Caco-2 (cell line): ENCODE data around the gene CRMP1. TPM values are rescaled to one million over a fixed set of nuclear protein-coding genes. Genes with fewer than 3 reads are reported as not detected.

Experiments
- BruUV-seq: library from RNA; stranded (reverse); fragments of 400-500 nt; replicated peaks from 2 replicates; lab custom pipeline; 2021; lab: Mats Ljungman, UMichigan
- CTCF ChIA-PET: fragments of 300-600 bp; sonication (Branson Sonifier 250); formaldehyde crosslinking; loops from one replicate; lab custom pipeline; 2022; ENCODE audit warnings: antibody characterized with exemption; lab: Charles Lee
- POLR2A ChIA-PET: fragments of 300-600 bp; sonication (Branson Sonifier 250); formaldehyde crosslinking; loops from one replicate; lab custom pipeline; 2022; ENCODE audit warnings: antibody characterized with exemption; lab: Charles Lee
- DNase-seq, 2 experiments: peaks; one replicate each; pipeline versions ENCODE4 v3.0.0 to v3.0.0-alpha.2; 2020 to 2022
- H3K27me3 ChIP-seq: replicated peaks from 2 replicates; pipeline ENCODE4 v1.6.0; 2011; ENCODE audit warnings: low read length; ENCODE audit not compliant: control insufficient read depth, insufficient read depth
- H3K36me3 ChIP-seq: 2 replicates; pipeline ENCODE4 v1.5.1; 2011; ENCODE audit warnings: low read length; ENCODE audit not compliant: control insufficient read depth, insufficient read depth
- H3K4me1 ChIP-seq: fragments of 250-450 bp; sonication (Bioruptor Pico); 2 replicates; pipeline ENCODE4 v1.5.1; 2020; ENCODE audit warnings: mild to moderate bottlenecking
- H3K4me3 ChIP-seq: 2 replicates; pipeline ENCODE4 v1.5.1; 2011; ENCODE audit warnings: low read depth, mild to moderate bottlenecking, control low read depth, low read length
- H3K9me3 ChIP-seq: fragments of 250-450 bp; sonication (Bioruptor Pico); 2 replicates; pipeline ENCODE4 v1.5.1; 2020; ENCODE audit warnings: mild to moderate bottlenecking, moderate library complexity
- H3K27ac Mint-ChIP-seq: one replicate; pipeline ENCODE4 v1.8.0; 2022; ENCODE audit warnings: mixed read lengths; ENCODE audit not compliant: unreplicated experiment
- H3K27me3 Mint-ChIP-seq: one replicate; pipeline ENCODE4 v1.8.0; 2022; ENCODE audit warnings: mixed read lengths; ENCODE audit not compliant: insufficient read depth, unreplicated experiment
- H3K36me3 Mint-ChIP-seq: one replicate; pipeline ENCODE4 v1.8.0; 2022; ENCODE audit warnings: mild to moderate bottlenecking, mixed read lengths; ENCODE audit not compliant: insufficient read depth, unreplicated experiment
- H3K4me1 Mint-ChIP-seq: one replicate; pipeline ENCODE4 v1.8.0; 2022; ENCODE audit warnings: low read depth, mixed read lengths; ENCODE audit not compliant: unreplicated experiment
- H3K4me3 Mint-ChIP-seq: one replicate; pipeline ENCODE4 v1.8.0; 2022; ENCODE audit warnings: mild to moderate bottlenecking, moderate library complexity, mixed read lengths; ENCODE audit not compliant: unreplicated experiment
- H3K9me3 Mint-ChIP-seq: one replicate; pipeline ENCODE4 v1.8.0; 2022; ENCODE audit warnings: mixed read lengths; ENCODE audit not compliant: unreplicated experiment
- intact Hi-C: fragments of 100-400 bp; cut with micrococcal nuclease; formaldehyde crosslinking; loops from one replicate; pipeline ENCODE4 v1.10.0; 2022; ENCODE audit not compliant: unreplicated experiment
- total RNA-seq: library from RNA; stranded (reverse); gene quantifications from 2 replicates; pipeline ENCODE4 v1.2.3, GENCODE V29; 2022
- TF ChIP-seq, protein P1 (sequence below), 2 experiments: fragments of 200-600 bp in 1 of 2; IDR thresholded peaks; 1 replicate in 1 of 2; 2 replicates in 1 of 2; pipeline versions ENCODE4 v1.5.1 to v1.8.0; 2011 to 2022; ENCODE audit warnings: antibody characterized with exemption in 1 of 2, control low read depth in 1 of 2, inconsistent platforms in 1 of 2, low read depth in 1 of 2, low read length in 1 of 2, mild to moderate bottlenecking in 1 of 2, moderate library complexity in 1 of 2; ENCODE audit not compliant: insufficient read depth in 1 of 2, severe bottlenecking in 1 of 2, unreplicated experiment in 1 of 2

The CRMP1 gene
- total RNA-seq, 1 experiment from 2014 or later, result not detected

DNA sequence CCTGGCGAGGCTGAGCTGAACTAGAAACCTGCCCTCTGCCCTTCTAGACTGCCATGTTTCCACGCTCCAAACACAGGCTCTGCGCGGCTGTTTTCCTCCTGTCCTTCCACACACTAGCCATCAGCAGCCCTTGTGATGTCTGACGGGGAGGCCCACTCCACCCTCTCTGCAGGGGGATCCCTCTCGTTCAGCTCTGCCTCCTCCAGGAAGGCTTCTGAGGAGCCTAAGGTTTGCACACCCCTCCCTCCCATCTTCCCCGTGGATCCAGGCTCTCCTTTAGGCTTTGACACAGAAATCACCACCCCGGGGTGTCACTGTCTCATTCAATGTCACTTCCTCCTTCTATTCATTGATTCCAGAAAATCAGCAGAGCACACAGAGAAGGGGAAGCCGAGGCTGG lies 38.6 kb upstream of the CRMP1 start:
- BruUV-seq, result no TSS peak
- Histone ChIP-seq H3K36me3 (no peaks in the 10 kb centered on the region), H3K4me1 (no peaks in the 10 kb centered on the region), H3K27me3 (no peaks in the 10 kb centered on the region), H3K4me3 (no peak overlapping the region), H3K9me3 (no peaks in the 10 kb centered on the region)
- Mint-ChIP-seq H3K27ac (no peak overlapping the region), H3K9me3 (no peaks in the 10 kb centered on the region), H3K4me1 (no peaks in the 10 kb centered on the region), H3K4me3 (no peak overlapping the region), H3K27me3 (peaks cover 27% of the 10 kb centered on the region), H3K36me3 (no peaks in the 10 kb centered on the region)
- DNase-seq, result no peak
- CTCF ChIA-PET, result no interaction called here
- intact Hi-C loops, result no loop called here
- POLR2A ChIA-PET, result no interaction called here
- TF ChIP-seq, protein P1, sequence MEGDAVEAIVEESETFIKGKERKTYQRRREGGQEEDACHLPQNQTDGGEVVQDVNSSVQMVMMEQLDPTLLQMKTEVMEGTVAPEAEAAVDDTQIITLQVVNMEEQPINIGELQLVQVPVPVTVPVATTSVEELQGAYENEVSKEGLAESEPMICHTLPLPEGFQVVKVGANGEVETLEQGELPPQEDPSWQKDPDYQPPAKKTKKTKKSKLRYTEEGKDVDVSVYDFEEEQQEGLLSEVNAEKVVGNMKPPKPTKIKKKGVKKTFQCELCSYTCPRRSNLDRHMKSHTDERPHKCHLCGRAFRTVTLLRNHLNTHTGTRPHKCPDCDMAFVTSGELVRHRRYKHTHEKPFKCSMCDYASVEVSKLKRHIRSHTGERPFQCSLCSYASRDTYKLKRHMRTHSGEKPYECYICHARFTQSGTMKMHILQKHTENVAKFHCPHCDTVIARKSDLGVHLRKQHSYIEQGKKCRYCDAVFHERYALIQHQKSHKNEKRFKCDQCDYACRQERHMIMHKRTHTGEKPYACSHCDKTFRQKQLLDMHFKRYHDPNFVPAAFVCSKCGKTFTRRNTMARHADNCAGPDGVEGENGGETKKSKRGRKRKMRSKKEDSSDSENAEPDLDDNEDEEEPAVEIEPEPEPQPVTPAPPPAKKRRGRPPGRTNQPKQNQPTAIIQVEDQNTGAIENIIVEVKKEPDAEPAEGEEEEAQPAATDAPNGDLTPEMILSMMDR (IDR thresholded peaks at IDR 0.05; ENCODE audit: insufficient read depth in 1 of 2, low read depth in 1 of 2, low read length in 1 of 2, severe bottlenecking in 1 of 2, unreplicated experiment in 1 of 2), result no peak

DNA sequence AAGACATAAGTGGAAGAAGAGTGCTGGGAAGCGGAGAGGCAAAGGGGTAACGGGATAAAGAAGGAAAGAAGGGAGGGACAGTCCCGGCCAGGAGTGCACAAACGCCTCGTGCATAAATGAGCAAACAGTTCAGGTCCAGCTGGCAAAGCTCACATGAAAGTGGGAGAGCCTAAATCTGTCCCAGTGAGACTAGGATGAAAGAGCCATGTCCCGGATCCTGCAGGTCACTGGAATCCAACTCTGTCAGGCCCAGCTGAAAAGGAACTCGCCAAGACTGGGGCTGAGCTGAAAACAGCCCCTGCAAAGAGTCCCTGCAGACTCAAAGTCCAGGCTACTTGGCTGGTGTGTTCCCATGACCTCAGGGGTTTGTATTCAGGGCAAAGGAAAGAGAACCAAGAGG lies 38.0 kb upstream of the CRMP1 start:
- peaks cover 26% of the 10 kb centered on the region for H3K27me3 Mint-ChIP-seq
- intact Hi-C loops, result no loop called here
- DNase-seq, result no peak
- H3K9me3 ChIP-seq, result no peaks in the 10 kb centered on the region
- ChIA-PET CTCF (no interaction called here), POLR2A (no interaction called here)
- H3K27me3 ChIP-seq, result no peaks in the 10 kb centered on the region
- no peak overlapping the region for H3K4me3 ChIP-seq
- no peaks in the 10 kb centered on the region for H3K36me3 Mint-ChIP-seq
- no peak overlapping the region for H3K4me3 Mint-ChIP-seq
- H3K27ac Mint-ChIP-seq, result no peak overlapping the region
- BruUV-seq, result no TSS peak
- no peaks in the 10 kb centered on the region for H3K4me1 Mint-ChIP-seq
- no peaks in the 10 kb centered on the region for H3K36me3 ChIP-seq
- TF ChIP-seq, protein P1 (IDR thresholded peaks at IDR 0.05; ENCODE audit: insufficient read depth in 1 of 2, low read depth in 1 of 2, low read length in 1 of 2, severe bottlenecking in 1 of 2, unreplicated experiment in 1 of 2), result no peak
- no peaks in the 10 kb centered on the region for H3K4me1 ChIP-seq
- H3K9me3 Mint-ChIP-seq, result no peaks in the 10 kb centered on the region

DNA sequence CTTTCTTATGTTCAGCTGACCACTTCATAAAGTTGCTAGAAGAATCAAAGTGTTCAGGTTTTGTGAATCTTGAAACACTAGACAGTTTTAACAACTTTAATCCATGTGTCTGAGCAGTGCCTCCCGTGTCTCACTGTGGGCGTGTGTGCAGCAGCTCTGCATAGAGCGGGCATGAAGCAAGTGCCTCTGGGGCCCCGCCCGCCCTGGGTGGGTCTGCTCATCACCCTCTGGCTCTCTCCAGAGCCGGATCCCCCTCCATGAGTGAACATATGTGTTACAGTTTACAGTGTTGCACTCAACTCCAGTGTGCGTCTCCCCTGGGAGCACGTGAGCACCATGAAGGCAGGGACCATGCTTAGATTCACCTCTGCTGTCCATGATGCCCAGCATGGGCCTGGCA lies 37.6 kb upstream of the CRMP1 start:
- no peak for DNase-seq
- Histone ChIP-seq H3K36me3 (no peaks in the 10 kb centered on the region), H3K4me3 (no peak overlapping the region), H3K27me3 (no peaks in the 10 kb centered on the region), H3K4me1 (no peaks in the 10 kb centered on the region), H3K9me3 (no peaks in the 10 kb centered on the region)
- ChIA-PET POLR2A (no interaction called here), CTCF (no interaction called here)
- H3K9me3 Mint-ChIP-seq, result no peaks in the 10 kb centered on the region
- TF ChIP-seq, protein P1 (IDR thresholded peaks at IDR 0.05; ENCODE audit: insufficient read depth in 1 of 2, low read depth in 1 of 2, low read length in 1 of 2, severe bottlenecking in 1 of 2, unreplicated experiment in 1 of 2), result no peak
- H3K27me3 Mint-ChIP-seq, result peaks cover 26% of the 10 kb centered on the region
- intact Hi-C loops, result no loop called here
- H3K36me3 Mint-ChIP-seq, result no peaks in the 10 kb centered on the region
- no peak overlapping the region for H3K4me3 Mint-ChIP-seq
- no peak overlapping the region for H3K27ac Mint-ChIP-seq
- BruUV-seq, result no TSS peak
- H3K4me1 Mint-ChIP-seq, result no peaks in the 10 kb centered on the region
